ENCODE results near the gene KRT3.

GRCh38 chr12:52801773-52802172, 5.9 kb upstream of the KRT3 start:
- TF ChIP-seq, protein P1, sequence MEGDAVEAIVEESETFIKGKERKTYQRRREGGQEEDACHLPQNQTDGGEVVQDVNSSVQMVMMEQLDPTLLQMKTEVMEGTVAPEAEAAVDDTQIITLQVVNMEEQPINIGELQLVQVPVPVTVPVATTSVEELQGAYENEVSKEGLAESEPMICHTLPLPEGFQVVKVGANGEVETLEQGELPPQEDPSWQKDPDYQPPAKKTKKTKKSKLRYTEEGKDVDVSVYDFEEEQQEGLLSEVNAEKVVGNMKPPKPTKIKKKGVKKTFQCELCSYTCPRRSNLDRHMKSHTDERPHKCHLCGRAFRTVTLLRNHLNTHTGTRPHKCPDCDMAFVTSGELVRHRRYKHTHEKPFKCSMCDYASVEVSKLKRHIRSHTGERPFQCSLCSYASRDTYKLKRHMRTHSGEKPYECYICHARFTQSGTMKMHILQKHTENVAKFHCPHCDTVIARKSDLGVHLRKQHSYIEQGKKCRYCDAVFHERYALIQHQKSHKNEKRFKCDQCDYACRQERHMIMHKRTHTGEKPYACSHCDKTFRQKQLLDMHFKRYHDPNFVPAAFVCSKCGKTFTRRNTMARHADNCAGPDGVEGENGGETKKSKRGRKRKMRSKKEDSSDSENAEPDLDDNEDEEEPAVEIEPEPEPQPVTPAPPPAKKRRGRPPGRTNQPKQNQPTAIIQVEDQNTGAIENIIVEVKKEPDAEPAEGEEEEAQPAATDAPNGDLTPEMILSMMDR (IDR thresholded peaks at IDR 0.05): no peak
- TF ChIP-seq EZH2 (IDR thresholded peaks at IDR 0.05; ENCODE audit: borderline replicate concordance, insufficient read depth, low read depth, low read length, poor library complexity, severe bottlenecking): no peak
